NCI-H2029 (cell line): ENCODE measurements around the gene GAS2L3.
A peak's percentile ranks its signal among the peaks of the same experiment; 100 is the strongest.
"Not testable (repeated sequence)": the region's sequence is repeated elsewhere in the genome, so short reads cannot be mapped to it uniquely, and the experiment has no call there.

Source experiments
- DNase-seq: peaks from one replicate; lab custom pipeline; 2025; lab: John Stamatoyannopoulos, UW

Gene GAS2L3

DNA sequence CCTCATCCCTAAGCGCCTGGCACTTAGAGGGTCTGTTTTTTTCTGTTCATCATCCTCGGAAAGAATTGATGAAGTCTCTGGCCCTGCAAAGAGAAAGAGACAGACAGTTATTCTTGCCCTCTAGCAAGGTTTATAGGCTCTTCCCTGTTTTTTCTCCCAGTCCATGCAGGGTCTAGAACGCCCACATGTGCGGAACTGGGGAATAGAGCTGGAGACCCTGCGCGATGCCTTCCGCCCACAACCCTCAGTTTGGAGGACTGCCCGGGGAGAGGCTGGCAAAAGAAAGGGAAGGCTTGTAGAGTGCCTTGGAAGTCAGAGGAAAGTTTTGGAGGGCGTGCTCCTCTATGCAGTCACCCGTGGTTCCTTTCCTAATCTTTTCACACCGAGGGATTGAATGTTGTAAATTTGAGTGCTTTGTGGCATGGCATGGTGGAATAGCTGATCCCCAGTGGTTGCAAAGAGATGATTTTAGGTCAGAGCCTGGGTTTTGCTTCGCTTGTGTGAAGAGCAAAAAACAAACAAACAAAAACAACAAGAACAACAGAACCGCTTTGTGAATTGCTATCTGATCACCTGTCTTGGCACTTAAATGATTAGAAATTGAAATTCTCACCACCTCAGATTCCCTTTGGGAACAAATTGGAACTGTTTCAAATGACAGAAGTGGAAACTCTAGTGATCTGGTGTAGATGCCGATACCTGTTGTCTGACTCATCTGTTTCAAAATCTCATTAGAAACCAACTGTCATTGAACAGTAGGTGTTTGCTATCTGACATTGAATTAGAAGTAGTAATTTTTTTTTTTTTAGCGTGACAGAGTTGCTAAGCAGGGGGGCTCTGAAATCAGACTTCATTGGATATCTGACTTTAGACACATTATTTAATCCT lies 947 bp downstream of the GAS2L3 start:
- DNase-seq: peak; percentile 23

DNA sequence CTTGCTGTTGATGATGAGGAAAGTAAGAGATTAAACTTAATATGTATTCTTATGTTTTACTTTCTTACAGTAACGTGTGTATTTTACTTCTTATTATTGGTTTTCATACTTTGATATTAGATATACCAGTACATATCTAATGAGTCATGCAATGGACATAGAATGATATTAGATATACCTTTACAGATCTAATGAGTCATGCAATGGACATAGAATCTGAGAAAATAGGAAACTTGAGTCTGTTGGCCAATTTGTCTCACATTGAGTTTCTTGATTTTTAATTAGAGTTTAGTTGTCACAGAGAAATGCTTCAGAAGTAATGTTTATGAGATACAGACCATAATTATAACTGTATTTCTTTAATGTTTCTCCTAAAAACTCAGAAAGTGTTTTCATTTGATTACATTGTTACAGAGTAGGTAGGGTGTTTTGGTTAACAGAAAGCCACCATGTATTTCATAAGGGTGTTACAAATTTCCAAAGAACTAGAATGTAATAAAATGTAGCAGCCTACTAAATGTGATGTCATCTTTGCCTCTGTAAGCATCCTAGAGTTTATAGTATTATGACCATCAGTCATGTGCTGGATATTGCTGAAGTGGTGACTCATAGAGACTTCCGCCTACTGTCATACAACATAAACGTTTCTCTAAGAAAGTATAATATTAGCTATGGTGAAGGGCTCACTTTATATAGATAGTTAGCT lies 3.0 kb downstream of the GAS2L3 start:
- DNase-seq: peak; percentile 24

DNA sequence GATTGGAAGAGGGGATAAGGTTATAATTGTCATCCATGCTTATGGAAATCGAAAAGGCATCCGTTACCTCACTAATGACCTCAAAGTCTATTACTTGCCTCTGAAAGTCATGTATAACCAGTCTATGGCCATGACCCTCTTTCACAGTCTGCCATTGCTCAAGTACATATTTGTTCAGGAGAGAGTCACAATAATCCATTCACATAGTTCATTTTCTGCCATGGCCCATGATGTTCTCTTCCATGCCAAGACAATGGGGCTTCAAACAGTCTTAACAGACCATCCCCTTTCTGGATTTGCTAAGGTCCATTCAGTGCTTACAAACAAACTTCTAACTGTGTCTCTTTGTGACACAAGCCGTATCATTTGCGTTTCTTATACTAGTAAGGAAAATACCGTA lies 5.4 kb downstream of the GAS2L3 start:
- DNase-seq: no peak

DNA sequence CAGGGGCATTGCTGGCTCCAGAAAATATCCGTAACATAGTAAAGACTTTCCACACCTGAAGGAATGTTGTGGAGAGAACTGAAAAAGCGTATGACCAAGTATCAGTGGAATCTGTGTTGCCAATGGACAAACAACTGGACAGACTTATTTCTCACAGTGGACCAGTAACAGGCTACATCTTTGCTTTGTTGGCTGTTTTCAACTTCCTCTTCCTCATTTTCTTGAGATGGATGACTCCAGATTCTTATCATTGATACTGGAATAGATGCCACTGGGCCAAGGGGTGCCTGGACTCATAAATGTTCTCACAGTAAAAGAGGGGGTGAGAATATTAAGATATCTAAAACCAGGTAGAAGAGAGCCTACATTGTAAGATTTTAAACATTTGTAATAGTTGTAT lies 6.4 kb downstream of the GAS2L3 start:
- no peak for DNase-seq

DNA sequence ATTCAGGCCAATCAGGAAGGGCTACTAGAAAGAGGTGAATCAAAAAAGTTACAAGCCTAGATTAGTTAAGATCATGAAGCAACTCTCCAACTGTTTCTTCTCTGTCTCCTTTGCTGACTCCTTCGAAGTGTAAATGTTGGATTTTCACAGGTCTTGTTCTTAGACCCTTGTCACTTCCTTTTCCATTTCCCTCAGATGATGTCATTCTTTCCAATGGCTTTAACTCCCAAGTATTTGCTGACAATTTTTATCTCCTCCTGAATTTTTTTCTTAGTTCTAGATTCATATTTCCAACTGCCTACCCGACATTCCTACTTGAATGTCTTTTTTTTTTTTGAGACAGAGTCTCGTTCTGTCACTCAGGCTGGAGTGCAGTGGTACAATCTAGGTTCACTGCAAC lies 10.8 kb downstream of the GAS2L3 start:
- no peak for DNase-seq

DNA sequence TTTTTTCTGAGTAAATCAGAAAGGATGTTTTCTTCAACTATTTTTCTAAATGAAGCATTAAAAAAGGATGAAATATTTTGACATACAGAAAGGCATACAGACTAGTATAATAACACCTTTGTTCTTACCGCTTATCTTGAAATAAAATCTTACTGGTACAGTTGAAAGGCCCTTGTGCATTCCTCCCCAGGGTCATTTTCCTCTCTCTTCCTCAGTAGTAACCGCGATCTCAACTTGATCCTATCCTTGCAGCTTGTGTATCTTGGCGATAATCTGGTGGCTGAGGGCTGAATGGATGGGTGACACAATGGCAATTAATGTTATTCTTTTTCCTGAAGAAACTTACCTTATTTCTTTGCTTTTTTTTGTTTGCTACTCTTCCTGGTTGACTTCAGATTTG lies 18.5 kb downstream of the GAS2L3 start:
- DNase-seq: no peak

DNA sequence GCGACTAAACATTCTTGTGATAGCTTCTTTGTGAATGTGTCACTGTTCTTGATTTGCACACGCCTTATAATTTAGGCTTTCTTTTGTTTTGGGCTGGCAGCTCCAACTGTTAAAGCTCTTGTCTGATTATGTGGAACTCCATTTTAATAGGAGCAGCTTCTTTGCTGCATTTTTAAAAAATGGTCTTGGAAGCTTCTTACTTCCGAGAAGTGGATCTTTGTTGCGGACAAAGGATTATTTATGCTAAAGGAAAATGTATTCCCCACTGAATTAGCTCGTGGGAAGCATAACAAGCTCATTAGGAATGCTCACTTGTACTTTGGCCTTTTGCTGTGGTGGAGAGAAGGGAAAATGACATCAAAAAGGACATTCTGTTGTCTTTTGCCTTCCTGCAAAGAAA lies 20.0 kb downstream of the GAS2L3 start:
- DNase-seq: no peak

DNA sequence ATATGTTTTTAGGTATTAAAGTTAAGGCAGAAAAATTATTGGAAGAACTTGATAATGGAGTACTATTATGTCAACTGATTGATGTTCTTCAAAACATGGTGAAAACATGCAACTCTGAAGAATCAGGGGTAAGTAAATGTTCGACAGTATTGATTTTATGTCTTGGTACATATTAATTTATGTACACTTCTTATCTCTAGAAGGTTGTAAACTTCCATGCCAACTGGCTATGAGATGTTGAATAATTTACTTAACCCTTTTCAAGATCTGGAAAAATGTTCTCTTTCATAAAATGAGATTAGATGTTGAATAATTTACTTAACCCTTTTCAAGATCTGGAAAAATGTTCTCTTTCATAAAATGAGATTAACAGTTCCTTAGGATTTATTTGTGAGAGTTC lies 28.1 kb downstream of the GAS2L3 start:
- DNase-seq: no peak

DNA sequence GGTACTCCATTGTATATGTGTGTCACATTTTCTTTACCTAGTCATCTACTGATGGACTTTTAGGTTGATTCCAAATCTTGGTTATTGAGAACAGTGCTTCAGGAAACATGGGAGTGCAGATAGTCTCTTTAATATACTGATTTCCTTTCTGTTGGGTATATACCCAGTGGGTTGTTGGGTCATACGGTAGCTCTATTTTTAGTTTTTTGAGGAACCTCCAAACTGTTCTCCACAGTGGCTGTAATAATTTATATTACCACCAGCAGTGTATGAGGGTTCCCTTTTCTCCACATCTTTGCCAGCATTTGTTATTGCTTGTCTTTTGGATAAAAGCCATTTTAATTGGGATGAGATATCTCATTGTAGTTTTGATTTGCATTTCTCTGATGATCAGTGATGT lies 29.5 kb downstream of the GAS2L3 start:
- DNase-seq: not testable (repeated sequence)

DNA sequence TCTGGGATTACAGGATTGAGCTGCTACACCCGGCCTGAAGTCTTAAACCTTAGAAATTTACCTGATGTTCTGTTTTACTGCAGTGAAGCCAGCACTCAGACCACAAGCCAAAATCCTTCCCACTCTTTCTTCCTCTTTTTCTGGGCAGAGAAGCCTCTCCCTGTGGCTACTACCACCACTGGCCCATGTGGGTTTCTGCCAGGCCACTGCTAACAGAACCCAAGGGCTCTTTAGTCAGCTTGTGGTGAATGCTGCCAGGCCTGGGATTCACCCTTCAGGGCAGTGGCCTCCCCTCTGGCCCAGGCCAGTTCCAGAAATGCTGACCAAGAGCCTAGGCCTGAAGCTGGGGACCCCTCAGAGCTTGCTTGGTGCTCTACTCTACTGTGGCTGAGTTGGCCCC lies 35.3 kb downstream of the GAS2L3 start:
- no peak for DNase-seq

DNA sequence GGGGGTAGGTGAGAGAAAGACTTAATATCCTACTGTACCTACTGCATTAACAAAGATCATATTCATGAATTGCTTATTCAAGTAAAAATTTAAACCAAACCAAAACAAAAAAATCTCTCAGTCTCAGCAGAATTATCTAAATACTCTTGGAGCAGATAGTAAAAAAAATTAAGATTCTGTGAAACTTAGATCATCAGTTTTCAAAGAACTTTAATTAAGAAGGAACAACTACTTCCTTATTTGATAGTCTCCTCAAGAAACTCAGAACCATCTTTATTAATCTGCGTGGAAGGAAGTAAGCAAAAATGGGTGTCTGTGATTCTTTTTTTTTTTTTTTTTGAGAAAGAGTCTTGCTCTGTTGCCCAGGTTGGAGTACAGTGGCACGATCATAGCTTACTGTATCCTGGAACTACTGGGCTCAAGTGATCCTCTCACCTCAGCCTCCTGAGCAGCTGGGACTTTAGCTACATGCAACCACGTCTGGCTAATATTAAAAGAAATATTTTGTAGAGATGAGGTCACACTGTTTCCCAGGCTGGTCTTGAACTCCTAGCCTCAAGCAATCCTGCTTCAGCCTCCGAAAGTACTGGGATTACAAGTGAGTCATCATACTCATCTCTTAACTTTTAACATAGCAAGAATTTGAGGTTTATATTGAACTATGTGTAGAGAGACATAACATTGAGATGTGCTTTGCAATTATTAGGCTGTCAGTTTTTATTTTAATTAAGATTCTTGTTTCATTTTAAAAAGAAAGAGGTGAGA lies 37.4 kb downstream of the GAS2L3 start:
- no peak for DNase-seq

DNA sequence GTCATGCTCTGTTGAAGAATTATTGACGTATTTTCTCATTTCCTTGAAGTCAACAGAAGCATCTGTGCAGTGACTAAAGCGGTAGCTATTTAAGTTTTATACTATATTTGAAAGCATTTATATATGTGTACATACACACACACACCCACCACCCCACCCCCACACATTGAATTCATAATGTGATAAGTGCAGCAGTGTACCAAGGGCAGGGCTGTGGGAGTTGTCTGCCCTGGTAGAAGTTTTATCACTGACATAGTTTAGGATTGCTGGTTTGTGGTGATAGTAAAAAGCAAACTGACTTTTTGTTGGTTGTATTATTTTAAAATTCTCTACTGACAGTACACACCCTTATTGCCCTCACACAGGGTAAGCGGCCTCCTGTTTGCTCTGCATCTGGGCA lies 39.1 kb downstream of the GAS2L3 start:
- no peak for DNase-seq

DNA sequence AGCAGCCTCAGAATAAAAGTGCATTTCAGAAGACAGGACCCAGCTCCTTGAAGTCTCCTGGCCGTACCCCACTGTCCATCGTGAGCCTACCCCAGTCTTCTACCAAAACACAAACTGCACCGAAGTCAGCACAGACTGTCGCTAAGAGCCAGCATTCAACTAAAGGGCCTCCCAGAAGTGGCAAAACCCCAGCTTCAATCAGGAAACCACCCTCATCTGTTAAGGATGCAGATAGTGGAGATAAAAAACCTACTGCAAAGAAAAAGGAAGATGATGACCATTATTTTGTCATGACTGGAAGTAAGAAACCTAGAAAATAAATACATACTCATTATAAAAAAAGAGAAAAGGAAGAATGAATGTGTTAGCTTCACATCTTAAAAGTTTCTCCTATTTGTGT lies 51.1 kb downstream of the GAS2L3 start:
- DNase-seq: no peak

DNA sequence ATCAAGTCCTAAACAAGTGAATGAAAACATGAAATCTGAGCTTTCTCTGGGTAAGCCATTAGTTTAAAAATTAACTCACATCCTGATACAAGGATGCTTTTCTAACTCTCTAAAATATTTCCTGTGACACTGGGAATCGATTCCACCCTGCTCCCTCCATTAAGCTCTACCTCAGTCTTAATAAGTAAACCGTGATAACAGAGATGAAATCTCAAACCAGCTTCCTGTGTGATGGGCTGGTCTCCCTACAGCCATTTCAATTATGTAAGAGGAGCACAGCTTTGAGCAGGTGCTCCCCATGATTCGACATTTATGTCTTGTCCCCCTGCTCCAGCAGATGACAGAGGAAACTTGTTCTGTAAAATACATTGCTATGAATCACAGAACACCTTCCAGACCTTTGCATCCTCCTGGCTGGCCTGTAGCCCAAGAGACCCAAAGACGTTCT lies 59.0 kb downstream of the GAS2L3 start:
- DNase-seq: no peak

DNA sequence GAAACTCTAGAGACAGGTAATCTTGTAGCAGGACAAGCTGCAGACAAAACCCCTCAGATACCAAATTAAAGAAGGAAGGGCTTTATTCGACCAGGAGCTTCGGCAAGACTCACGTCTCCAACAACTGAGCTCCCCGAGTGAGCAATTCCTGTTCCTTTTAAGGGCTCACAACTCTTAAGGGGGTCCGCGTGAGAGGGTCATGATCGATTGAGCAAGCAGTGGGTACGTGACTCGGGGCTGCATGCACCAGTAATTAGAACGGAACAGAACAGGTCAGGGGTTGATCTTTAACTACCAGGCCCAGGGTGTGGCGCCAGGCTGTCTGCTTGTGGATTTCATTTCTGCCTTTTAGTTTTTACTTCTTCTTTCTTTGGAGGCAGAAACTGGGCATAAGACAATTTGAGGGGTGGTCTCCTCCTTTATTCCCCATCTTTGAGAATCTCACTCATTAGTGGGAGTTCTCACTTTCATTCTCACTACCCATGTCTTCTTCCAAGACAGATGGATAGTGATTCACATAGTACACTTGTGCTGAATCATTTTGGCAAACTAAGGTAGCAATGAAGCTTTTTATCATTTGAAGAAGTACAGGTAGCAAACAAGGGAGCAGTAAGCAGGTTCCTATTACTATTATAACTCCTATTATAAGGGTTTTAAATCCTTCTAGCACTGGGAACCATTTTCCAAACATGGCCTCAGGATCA lies 59.8 kb downstream of the GAS2L3 start:
- DNase-seq: not testable (repeated sequence)

DNA sequence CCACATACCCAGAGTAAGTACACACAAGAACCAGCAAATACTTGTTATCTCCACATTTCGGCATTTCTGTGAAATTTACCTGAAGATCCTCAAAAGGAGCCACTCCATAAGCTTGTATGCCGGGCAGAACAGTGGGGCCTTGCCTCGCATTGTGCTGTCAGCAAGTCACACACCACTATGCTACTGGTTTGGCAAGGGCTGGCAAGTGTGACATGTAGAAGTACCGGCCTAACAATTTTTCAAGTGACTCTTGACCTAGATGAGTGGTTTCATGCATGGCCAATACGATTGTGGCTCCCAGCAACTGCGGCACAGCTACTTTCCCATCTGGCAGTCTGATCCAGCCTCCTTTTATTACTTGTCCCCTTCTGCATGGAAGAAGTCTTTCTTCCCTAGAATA lies 69.8 kb downstream of the GAS2L3 start:
- DNase-seq: peak; percentile 66

DNA sequence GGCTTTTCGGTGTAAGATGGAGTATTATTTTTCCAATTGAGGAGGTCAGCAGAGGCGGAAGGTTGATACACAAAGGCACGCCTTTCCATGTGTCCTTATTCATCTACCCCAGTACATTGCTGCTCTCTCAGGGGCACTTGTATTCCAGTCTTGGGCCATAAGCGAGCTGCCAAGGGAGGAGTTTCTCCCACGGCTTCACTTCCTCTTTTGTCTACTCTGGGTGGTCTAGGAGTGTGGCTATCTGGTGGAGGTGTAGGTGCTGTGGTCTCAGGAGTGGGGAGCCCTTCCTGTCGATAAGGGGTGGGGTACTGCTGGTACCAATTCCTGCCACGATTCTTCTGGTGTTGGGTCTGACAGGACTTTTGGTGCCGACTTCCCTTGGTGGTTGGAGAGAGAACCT lies 73.4 kb downstream of the GAS2L3 start:
- no peak for DNase-seq

DNA sequence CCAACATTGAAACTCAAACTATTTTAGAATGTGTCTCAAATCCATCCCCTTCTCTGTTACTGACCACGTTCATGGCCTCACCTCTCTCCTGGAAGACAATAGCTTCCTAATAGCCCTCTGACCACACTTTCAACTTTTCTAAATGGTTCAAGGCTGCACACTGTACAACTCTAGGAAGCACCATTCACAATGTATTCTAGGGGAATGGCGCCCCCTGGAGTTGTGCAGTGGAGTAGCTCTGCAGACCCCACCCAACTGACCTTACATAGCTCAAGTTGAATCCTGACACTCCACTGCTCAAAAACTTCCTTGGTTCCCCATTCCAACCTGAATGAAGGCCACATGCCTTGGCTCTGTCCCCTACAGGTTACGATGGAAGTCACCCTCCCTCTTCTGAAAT lies 77.6 kb downstream of the GAS2L3 start:
- no peak for DNase-seq

DNA sequence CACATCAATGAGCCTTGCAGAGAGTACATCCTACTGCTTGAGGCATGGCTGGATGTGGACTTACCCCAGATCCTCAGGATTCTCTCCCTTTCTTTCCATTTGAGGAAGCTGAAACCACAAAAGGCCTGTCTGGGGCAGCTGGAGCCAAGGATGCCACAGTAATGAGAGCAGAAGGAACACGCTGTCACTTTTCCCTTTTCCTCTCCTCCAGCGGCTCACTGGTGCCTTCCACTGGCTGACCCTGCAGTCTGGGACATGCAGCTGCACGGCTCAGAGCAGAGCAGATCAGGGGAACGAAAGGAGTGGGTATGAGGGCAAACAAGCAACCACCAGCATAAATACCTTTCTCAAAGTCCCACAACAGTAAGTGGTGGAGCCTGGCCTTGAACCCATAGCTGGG lies 78.2 kb downstream of the GAS2L3 start:
- DNase-seq: no peak

DNA sequence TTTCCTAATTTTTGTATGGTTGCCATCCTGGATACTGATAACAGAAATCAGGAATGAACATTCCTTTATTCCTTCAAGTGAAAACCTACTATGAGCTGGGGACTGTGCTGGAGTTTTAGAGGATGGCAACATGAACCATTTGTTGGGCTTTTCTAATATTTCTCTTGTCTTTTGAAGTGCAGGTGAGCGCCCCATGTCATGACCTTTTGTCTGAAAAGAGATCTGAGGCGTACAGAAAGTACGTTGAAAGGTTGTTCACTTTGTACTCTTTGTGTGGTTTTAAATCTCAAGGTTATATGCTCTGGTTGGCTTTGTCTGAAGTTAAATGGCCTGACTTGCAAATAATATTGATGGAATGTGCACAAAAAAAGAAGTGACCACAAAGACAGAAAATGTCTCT lies 79.0 kb downstream of the GAS2L3 start:
- DNase-seq: no peak

DNA sequence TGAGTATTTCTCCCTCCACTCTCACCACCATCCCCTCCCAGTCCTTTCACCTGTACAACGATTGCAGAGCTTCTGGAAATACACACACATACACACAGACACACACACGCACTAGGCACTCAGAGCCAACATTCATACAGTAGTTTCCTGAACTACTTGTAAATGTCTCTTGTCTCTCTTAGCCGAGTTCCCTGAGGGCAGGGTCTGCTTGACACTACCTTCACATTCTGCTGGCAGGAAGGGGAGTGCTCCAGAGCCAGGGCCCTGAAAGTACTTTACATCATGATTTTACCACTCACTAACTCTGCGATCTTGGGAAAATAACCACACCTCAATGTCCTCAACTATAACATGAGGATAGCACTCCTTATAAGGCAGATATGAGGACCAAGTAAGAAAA lies 82.7 kb downstream of the GAS2L3 start:
- DNase-seq: no peak

DNA sequence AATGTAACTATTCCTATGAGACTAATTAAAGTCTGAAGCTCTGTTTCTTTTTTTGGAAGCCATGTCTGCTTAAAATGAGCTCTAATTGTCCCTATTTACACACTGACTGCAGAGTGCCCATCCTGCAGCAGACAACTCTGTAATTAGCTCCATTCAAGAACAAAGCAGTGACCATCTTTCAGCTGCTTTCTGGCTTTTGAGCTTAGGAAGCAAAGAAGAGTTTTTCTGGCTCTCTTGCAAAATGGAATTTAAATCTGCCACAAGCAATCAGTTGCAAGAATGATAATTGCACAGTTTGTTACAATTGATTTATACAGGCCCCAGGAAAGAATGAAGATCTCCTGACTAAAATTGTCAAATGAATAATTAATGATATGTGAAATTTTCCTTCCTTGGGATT lies 83.4 kb downstream of the GAS2L3 start:
- DNase-seq: no peak
